HCT116 (cell line): ENCODE measurements around the gene CUX1. TPM values are rescaled to one million over a fixed set of nuclear protein-coding genes. Genes with fewer than 3 reads are reported as not detected.
A peak's percentile ranks its signal among the peaks of the same experiment; 100 is the strongest.

Experiments
- ATAC-seq: fragments of 200-7000 bp; cut with Tn5 transposase; 2 replicates; pipeline ENCODE4 v1.9.1; 2020; ENCODE audit warnings: mild to moderate bottlenecking, moderate library complexity
- BruUV-seq: library from RNA; stranded (reverse); fragments of 400-500 nt; replicated peaks from 2 replicates; lab custom pipeline; 2021; lab: Mats Ljungman, UMichigan
- CTCF ChIA-PET: fragments of 300-600 bp; sonication (Branson Sonifier 250); formaldehyde crosslinking; loops from one replicate; lab custom pipeline; 2021; ENCODE audit warnings: antibody characterized with exemption; lab: Charles Lee
- POLR2A ChIA-PET: fragments of 300-600, 350-600 bp; sonication (Branson Sonifier 250); formaldehyde crosslinking; loops from one replicate; lab custom pipeline; 2021; ENCODE audit warnings: antibody characterized with exemption; lab: Charles Lee
- RAD21 ChIA-PET, 2 experiments: fragments of 300-600 bp; sonication (Branson Sonifier 250); formaldehyde crosslinking; loops; one replicate each; lab custom pipeline; 2023; ENCODE audit warnings: low total read pairs in 2 of 2; ENCODE audit not compliant: uncharacterized antibody in 2 of 2, unreplicated experiment in 2 of 2, low non-redundant PET in 1 of 2; lab: Charles Lee
- DNase-seq: peaks from one replicate; pipeline ENCODE4 v3.0.0-alpha.2; 2010; ENCODE audit warnings: low read depth, low spot score
- H2AFZ ChIP-seq: fragments of 200-600 bp; shearing (Covaris generic), sonication (generic); 2 replicates; pipeline ENCODE4 v1.6.1; 2017; ENCODE audit warnings: low read depth, mixed run types, mixed read lengths, antibody characterized with exemption, low read length; ENCODE audit not compliant: poor library complexity, severe bottlenecking
- H3K27ac ChIP-seq: 2 replicates; pipeline ENCODE4 v1.5.1; 2012; ENCODE audit warnings: low read depth, low read length
- H3K27me3 ChIP-seq: fragments of 200-600 bp; sonication (generic); 2 replicates; pipeline ENCODE4 v1.6.1; 2016; ENCODE audit warnings: mixed run types, low read length, mixed read lengths; ENCODE audit not compliant: insufficient read depth
- H3K36me3 ChIP-seq, 2 experiments: fragments of 200-500 bp in 1 of 2; fragments of 200-600 bp in 1 of 2; sonication (Bioruptor generic) in 1 of 2; sonication (generic) in 1 of 2; 2 replicates each; pipeline versions ENCODE4 v1.5.1 to v1.6.1; 2014 to 2016; ENCODE audit warnings: low read length in 2 of 2, inconsistent platforms in 1 of 2, mixed read lengths in 1 of 2, mixed run types in 1 of 2; ENCODE audit not compliant: insufficient read depth in 2 of 2, control insufficient read depth in 1 of 2
- H3K4me1 ChIP-seq, 2 experiments: fragments of 200-600 bp in 1 of 2; sonication (generic) in 1 of 2; 2 replicates each; pipeline versions ENCODE4 v1.5.1 to v1.6.1; 2012 to 2017; ENCODE audit warnings: low read length in 2 of 2, inconsistent platforms in 1 of 2, mild to moderate bottlenecking in 1 of 2, mixed read lengths in 1 of 2, mixed run types in 1 of 2, moderate library complexity in 1 of 2; ENCODE audit not compliant: insufficient read depth in 2 of 2, control insufficient read depth in 1 of 2
- H3K4me2 ChIP-seq: fragments of 200-600 bp; sonication (generic); 2 replicates; pipeline ENCODE4 v1.6.1; 2017; ENCODE audit warnings: mixed run types, low read length, mixed read lengths
- H3K4me3 ChIP-seq, 2 experiments: fragments of 200-600 bp in 1 of 2; sonication (generic) in 1 of 2; replicated peaks in 1 of 2; 2 replicates each; pipeline ENCODE4 v1.5.1; 2011 to 2016; ENCODE audit warnings: low read length in 2 of 2, control low read depth in 1 of 2, low read depth in 1 of 2, mild to moderate bottlenecking in 1 of 2, mixed read lengths in 1 of 2, mixed run types in 1 of 2
- H3K79me2 ChIP-seq: fragments of 200-600 bp; sonication (generic); 2 replicates; pipeline ENCODE4 v1.6.1; 2017; ENCODE audit warnings: mild to moderate bottlenecking, mixed run types, low read length, moderate library complexity, mixed read lengths; ENCODE audit not compliant: insufficient read depth
- H3K9ac ChIP-seq: fragments of 200-600 bp; sonication (generic); 2 replicates; pipeline ENCODE4 v1.6.1; 2016; ENCODE audit warnings: low read length, mixed read lengths
- H3K9me2 ChIP-seq: fragments of 200-600 bp; sonication (generic), shearing (Covaris generic); 2 replicates; pipeline ENCODE4 v1.6.1; 2017; ENCODE audit warnings: mixed run types, mild to moderate bottlenecking, moderate library complexity; ENCODE audit not compliant: insufficient read depth
- H3K9me3 ChIP-seq, 2 experiments: fragments of 200-500 bp in 1 of 2; fragments of 200-600 bp in 1 of 2; sonication (Bioruptor generic) in 1 of 2; sonication (generic) in 1 of 2; 2 replicates each; pipeline ENCODE4 v1.6.1; 2014 to 2017; ENCODE audit warnings: low read length in 2 of 2, mixed read lengths in 2 of 2, inconsistent platforms in 1 of 2, low read depth in 1 of 2, mild to moderate bottlenecking in 1 of 2, mixed run types in 1 of 2, moderate library complexity in 1 of 2; ENCODE audit not compliant: control insufficient read depth in 1 of 2, insufficient read depth in 1 of 2
- H4K20me1 ChIP-seq: fragments of 200-600 bp; sonication (generic), shearing (Covaris generic); 2 replicates; pipeline ENCODE4 v1.6.1; 2017; ENCODE audit warnings: mixed run types, mild to moderate bottlenecking, moderate library complexity; ENCODE audit not compliant: insufficient read depth
- CBX3 ChIP-seq: IDR thresholded peaks from 2 replicates; pipeline ENCODE4 v1.6.1; 2012; ENCODE audit warnings: low read depth
- CEBPB ChIP-seq: IDR thresholded peaks from 2 replicates; pipeline ENCODE4 v1.6.1; 2012; ENCODE audit warnings: low read depth
- CTCF ChIP-seq, 3 experiments: fragments of 200-600 bp in 1 of 3; sonication (generic) in 1 of 3; IDR thresholded peaks in 2 of 3; conservative IDR thresholded peaks in 1 of 3; 2 replicates each; pipeline ENCODE4 v1.5.1; 2012 to 2017; ENCODE audit warnings: low read depth in 2 of 3, low read length in 2 of 3, antibody characterized with exemption in 1 of 3, borderline replicate concordance in 1 of 3, control low read depth in 1 of 3, mild to moderate bottlenecking in 1 of 3, mixed read lengths in 1 of 3, mixed run types in 1 of 3, moderate library complexity in 1 of 3; ENCODE audit not compliant: insufficient read depth in 1 of 3
- EZH2 ChIP-seq: fragments of 200-600 bp; sonication (generic); IDR thresholded peaks from 2 replicates; pipeline ENCODE4 v1.6.1; 2017; ENCODE audit warnings: antibody characterized with exemption, mixed run types
- FOSL1 ChIP-seq: IDR thresholded peaks from 2 replicates; pipeline ENCODE4 v1.6.1; 2012; ENCODE audit warnings: low read depth
- POLR2A ChIP-seq: IDR thresholded peaks from 2 replicates; pipeline ENCODE4 v1.7.0; 2011; ENCODE audit warnings: borderline replicate concordance; ENCODE audit not compliant: insufficient read depth, insufficient read length; ENCODE audit errors: extremely low read depth
- POLR2AphosphoS5 ChIP-seq: IDR thresholded peaks from 2 replicates; pipeline ENCODE4 v1.6.1; 2011; ENCODE audit warnings: mild to moderate bottlenecking, low read depth, low read length, moderate library complexity
- RAD21 ChIP-seq: IDR thresholded peaks from 2 replicates; pipeline ENCODE4 v1.6.1; 2012; ENCODE audit warnings: low read depth, mild to moderate bottlenecking
- REST ChIP-seq: IDR thresholded peaks from 2 replicates; pipeline ENCODE4 v1.6.1; 2012; ENCODE audit warnings: low read depth
- SIN3A ChIP-seq: IDR thresholded peaks from 2 replicates; pipeline ENCODE4 v1.6.1; 2012; ENCODE audit warnings: low read depth
- SP1 ChIP-seq: IDR thresholded peaks from 2 replicates; pipeline ENCODE4 v1.6.1; 2012; ENCODE audit warnings: low read depth
- TCF7L2 ChIP-seq: IDR thresholded peaks from 2 replicates; pipeline ENCODE4 v1.7.0; 2011; ENCODE audit warnings: borderline replicate concordance, inconsistent platforms; ENCODE audit not compliant: insufficient read depth, insufficient read length; ENCODE audit errors: extremely low read depth
- ZNF274 ChIP-seq: fragments of 200-500 bp; sonication (Bioruptor generic); IDR thresholded peaks from 2 replicates; pipeline ENCODE4 v1.6.1; 2014; ENCODE audit warnings: mild to moderate bottlenecking, low read depth, low read length, inconsistent platforms
- intact Hi-C: fragments of 100-400 bp; cut with micrococcal nuclease; formaldehyde crosslinking; loops from 2 replicates; pipeline ENCODE4 v1.10.0; 2022
- total RNA-seq: library from RNA; stranded (reverse); gene quantifications from one replicate; pipeline ENCODE4 v1.2.1, GENCODE V29; 2021; ENCODE audit not compliant: unreplicated experiment
- TF ChIP-seq, protein P1 (sequence below): IDR thresholded peaks from 2 replicates; pipeline ENCODE4 v1.6.1; 2012

Gene CUX1
- total RNA-seq, 1 experiment from 2014 or later: 68.9 TPM

DNA sequence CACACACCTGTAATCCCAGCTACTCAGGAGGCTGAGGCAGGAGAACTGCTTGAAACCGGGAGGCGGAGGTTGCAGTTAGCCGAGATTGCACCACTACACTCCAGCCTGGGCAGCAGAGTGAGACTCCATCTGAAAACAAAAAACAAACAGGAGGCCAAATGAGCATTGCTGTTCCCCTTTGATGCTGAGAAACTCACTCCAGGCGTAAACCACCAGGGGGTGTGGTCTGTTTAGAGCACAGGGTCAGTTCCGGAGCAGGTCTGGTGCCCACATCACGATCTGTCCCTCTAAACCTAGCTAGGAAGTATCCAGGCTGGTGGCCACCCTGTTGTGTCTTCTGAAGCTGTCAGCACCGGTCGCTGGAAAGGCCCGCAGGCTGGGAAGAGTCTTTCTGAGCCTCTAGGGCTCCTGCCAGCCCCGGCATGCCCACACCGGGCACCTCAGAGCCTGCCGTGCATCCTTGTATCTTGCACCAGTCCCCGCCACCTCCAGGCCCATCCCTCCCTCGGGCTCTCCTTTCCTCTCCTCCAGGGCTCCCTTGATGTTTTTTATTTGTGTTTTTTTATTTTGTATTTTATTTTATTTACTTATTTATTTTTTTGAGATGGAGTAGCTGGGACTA lies 402.9 kb downstream of the CUX1 start:
- H4K20me1 ChIP-seq: no peaks in the 10 kb centered on the region
- no peaks in the 10 kb centered on the region for H3K9me3 ChIP-seq
- intact Hi-C loops: no loop called here
- ATAC-seq: peak; percentile 50
- no peak overlapping the region for H3K9ac ChIP-seq
- no TSS peak for BruUV-seq
- H3K4me3 ChIP-seq: no peak overlapping the region
- H3K4me1 ChIP-seq: no peaks in the 10 kb centered on the region
- H3K27me3 ChIP-seq: no peaks in the 10 kb centered on the region
- ChIA-PET POLR2A (no interaction called here), CTCF (no interaction called here), RAD21 (no interaction called here)
- no peaks in the 10 kb centered on the region for H3K36me3 ChIP-seq
- TF ChIP-seq CBX3 (no peak), CTCF (IDR thresholded peaks at IDR 0.05 in 2 of 3, conservative IDR thresholded peaks at IDR 0.05 in 1 of 3; ENCODE audit: borderline replicate concordance in 1 of 3, insufficient read depth in 1 of 3, low read depth in 2 of 3, low read length in 2 of 3) (peak in 1 of 3 experiments; percentile 17; a peak in 1 of 6 replicates)
- H3K27ac ChIP-seq: no peak overlapping the region
- no peaks in the 10 kb centered on the region for H3K9me2 ChIP-seq
- no peak overlapping the region for H3K4me2 ChIP-seq
- H3K79me2 ChIP-seq: no peaks in the 10 kb centered on the region
- DNase-seq: no peak
- no peak overlapping the region for H2AFZ ChIP-seq

DNA sequence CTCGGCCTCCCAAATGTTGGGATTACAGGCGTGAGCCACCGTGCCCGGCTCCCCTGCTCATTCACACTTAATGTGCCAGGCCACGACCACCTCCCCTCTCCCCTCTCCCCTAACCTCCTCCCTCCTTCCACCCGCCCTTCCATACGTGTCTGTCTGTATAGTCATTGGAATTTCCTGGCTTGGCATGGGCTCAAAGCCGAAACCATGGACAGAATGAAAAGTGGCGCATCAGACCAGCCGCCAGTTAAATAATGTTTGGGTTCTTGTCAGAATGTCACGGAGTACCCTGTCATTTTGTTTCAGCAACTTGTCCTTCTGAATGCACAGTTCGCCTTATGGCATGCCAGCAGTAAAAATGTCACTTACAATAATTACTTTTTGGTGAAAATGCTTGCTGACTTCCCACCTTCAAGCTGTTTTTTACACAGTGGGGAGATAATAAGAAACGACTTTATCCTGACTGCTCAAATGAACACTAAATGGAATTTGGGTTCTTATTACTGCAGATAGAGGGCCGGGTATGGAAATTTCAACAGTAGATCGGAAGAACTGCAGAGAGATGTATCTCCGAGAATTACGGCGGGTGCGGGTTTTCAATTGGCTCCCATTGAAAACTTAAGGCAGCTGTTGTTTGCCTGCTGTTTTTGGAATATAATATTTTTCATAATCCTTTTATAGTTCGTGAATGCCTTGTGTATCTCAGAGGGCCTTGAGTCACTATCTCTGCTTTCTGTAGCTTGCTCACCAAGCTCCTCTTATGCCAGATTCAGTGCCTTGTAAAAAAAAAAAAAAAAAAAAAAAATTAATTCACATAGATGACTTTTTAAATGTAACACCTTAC lies 403.8 kb downstream of the CUX1 start:
- H3K9ac ChIP-seq: no peak overlapping the region
- no peaks in the 10 kb centered on the region for H3K9me2 ChIP-seq
- H4K20me1 ChIP-seq: no peaks in the 10 kb centered on the region
- H3K9me3 ChIP-seq: no peaks in the 10 kb centered on the region
- no peaks in the 10 kb centered on the region for H3K36me3 ChIP-seq
- ChIA-PET CTCF (no interaction called here), RAD21 (no interaction called here), POLR2A (no interaction called here)
- H3K4me2 ChIP-seq: no peak overlapping the region
- no peaks in the 10 kb centered on the region for H3K79me2 ChIP-seq
- H3K4me1 ChIP-seq: no peaks in the 10 kb centered on the region
- BruUV-seq: no TSS peak
- H3K27me3 ChIP-seq: no peaks in the 10 kb centered on the region
- ATAC-seq (no peak), DNase-seq (no peak)
- H3K4me3 ChIP-seq: no peak overlapping the region
- no peak overlapping the region for H3K27ac ChIP-seq
- intact Hi-C loops: no loop called here
- no peak overlapping the region for H2AFZ ChIP-seq
- no peak for TF ChIP-seq POLR2AphosphoS5
- no peak for TF ChIP-seq SIN3A
- TF ChIP-seq, protein P1, sequence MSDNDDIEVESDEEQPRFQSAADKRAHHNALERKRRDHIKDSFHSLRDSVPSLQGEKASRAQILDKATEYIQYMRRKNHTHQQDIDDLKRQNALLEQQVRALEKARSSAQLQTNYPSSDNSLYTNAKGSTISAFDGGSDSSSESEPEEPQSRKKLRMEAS: no peak
- TF ChIP-seq REST: no peak
- TF ChIP-seq FOSL1: no peak
- no peak for TF ChIP-seq EZH2
- no peak for TF ChIP-seq RAD21
- no peak for TF ChIP-seq CEBPB
- TF ChIP-seq ZNF274: no peak
- no peak for TF ChIP-seq POLR2A
- TF ChIP-seq SP1: no peak
- no peak for TF ChIP-seq CBX3
- TF ChIP-seq TCF7L2: no peak
